IPS-NIHi7 (cell line): ENCODE results near the gene MORC4.
A peak's percentile ranks its signal among the peaks of the same experiment; 100 is the strongest.

Source experiments
- DNase-seq: peaks from one replicate; pipeline ENCODE4 v3.0.0; 2012; ENCODE audit warnings: mixed read lengths; ENCODE audit errors: extremely low spot score

The MORC4 gene

DNA sequence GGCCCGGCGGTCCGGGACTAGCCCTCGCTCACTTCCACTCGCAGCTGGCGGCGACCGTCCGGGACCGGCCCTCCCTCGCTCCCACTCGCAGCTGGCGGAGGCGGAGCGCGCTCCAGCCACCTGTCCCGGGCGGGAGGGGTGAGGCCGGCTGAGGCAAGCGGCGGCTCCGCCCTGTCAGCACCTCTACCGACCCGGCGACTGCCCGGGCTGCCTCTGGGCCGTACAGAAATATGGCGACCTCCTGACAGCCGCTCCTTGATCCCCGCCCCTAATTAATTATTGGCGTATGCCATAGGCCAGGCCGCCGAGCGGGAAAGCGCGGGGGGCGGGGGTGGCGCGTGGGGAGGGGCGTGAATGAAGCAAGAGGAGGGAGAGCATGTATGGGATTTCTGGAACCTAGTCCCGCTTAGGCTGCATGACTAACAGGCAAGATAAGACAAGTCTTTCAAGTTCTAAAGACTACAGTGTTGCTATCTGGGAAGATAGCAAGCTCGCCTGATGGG lies at the start of gene MORC4:
TSS of gene MORC4 (minus strand) at position 200 of the 503 bp plus-strand sequence. CDS start 243 bp downstream, outside the sequence.
- peak; percentile 89 for DNase-seq

DNA sequence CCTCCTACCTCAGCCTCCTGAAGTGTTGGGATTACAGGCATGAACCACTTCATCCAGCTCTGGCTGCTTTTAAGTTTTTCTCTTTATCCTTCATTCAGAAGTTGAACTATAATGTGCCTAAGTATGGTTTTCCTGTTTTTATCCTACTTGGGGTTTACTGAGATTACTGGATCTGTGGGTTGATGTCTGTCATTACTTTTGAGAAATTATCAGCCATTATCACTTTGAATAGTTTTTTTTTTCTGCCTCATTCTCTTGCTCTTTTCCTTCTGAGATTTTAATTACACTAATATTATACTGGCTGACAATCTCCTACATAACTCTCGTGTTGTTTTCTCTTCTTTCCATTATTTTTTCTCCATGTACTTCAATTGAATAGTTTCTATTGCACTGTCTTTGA lies 47.6 kb upstream of the MORC4 start:
- DNase-seq = no peak

DNA sequence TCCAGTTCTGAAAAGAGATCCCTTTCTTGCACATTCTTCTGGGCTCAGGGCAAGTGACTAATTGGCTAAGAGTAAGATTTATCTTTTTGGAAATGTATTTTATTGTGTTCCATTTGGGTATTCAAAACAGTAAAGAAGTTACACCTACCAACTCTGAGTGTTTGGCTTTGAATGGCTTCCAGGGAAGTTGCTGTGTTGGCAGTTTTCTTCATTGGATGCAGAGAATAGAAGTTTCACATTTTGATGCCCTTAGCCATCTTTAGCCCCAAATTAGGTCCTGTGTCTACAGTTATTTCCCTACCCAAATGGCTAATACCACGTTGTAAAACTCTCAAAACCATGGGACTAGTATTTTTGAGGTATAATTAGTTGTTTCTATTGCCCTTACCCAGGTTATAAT lies 29.7 kb upstream of the MORC4 start:
- DNase-seq = no peak

DNA sequence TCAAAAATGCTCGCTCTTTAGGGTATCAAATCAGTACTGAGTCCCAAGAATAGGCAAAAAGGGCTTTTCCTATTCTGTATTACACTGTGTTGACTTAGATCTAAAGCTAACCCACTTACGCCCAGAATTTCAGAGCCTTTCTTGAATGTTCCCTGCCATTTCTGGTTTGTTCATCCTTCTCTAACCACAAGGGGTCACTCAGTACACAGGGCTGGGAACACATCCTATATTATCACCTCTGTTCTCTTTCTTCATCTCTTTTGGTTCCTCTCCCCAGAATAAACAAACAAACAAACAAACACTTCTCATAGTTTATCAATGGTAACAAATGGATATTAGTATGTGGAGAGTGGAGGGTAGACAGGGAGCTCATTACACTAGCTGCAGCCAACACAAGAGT lies 25.5 kb upstream of the MORC4 start:
- peak; percentile 69 for DNase-seq

DNA sequence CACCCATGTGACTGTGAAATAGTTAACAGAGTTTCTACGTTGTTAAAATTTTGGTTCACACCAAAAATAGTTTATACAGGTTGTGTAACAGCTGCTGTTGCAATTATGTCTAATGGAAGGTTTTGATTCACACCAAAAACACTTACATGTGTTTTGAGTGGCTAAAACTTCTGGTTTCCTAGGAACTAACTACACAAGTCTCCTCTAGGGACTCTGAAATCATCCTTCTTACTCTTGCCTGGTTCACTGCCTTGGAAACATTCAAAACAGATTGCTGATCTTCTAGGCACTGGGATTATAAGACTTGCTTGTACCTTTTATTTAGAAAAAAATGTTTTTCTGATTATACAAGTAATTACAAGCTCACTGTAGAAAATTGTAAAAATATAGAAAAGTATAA lies 14.9 kb upstream of the MORC4 start:
- DNase-seq = no peak

DNA sequence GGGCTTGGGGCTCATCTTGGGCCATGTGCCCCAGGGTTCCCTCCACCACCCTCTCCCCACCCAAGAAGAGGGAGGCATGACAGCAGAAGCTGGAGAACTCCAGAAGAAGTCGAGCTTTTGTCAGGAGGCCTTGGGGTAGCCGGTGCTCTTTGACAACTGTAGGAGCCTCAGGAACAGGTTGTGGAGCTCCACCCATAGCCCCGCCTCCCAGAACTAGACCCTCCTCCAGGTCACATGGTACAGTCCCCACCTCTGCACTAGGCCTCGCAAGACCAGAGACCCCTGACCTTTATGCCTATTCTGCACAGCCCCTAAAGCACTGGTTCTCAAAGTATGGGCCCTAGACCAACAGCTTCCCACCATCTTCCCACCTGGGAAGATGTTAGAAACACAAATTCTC lies 8.0 kb upstream of the MORC4 start:
- peak; percentile 12 for DNase-seq

DNA sequence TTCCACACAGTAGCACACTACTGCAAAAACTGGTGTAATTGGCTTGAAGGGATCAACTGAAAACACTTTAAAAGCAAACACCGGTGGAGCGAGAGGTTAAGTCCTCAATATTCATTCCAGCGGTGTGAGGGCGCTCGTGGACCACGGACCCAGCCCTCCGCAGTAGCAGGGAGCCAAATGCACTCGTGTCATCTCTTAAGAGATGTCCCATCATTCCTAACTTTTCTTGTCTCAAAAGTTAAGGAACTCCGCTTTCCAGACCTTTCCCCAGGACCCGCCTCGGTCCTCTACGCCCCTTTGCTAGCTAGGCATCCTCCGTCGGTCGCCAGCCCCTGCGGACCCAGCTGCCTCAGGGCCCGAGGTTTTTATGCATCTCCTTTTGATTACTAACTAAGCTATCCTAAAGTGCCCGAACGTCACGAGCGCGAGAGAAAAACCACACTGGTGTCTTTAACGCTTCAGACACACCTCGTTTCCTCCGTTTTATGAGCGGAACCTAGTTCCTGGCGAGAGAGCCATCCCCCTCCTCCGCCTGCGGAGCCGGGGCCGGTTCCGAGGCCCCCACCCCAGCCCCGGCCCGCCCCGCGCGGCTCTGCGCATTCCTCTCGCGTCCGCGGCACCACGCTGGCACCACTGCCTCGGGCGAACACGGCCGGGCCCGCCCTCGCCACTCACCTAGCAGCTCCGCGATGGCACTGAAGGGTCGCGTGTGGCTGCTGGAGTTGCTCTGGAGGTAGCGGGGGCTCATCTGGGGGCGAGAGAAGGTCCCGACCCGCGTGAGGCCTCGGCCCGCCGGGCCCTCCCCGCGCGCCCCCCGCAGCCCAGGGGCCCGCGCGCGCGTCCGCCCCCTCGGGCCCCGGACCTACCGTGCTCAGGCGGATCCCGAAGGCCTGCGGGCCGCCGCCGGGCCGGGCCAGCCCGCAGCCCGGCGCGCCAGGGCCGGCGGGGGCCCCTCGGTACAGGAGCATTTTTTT lies 723 bp downstream of the MORC4 start:
- DNase-seq = peak; percentile 42

DNA sequence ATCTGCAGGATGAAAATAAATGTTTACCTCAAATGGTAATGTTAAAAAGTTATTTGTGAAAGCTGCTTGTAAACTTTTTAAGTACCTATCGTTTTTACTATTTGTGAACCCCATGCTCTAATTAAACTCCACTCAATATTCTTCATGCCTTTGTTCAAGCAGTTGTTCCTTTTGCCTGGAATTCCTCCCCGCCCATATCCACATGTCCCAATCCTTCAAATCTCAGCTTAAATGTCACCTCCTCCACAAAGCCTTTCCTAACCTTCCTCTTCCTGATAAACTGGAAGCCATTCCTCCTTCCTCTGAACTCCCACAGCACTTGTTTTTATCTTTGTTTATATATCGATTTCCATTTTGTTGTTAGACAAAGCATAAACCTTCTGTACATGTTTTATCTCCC lies 2.4 kb downstream of the MORC4 start:
- no peak for DNase-seq

DNA sequence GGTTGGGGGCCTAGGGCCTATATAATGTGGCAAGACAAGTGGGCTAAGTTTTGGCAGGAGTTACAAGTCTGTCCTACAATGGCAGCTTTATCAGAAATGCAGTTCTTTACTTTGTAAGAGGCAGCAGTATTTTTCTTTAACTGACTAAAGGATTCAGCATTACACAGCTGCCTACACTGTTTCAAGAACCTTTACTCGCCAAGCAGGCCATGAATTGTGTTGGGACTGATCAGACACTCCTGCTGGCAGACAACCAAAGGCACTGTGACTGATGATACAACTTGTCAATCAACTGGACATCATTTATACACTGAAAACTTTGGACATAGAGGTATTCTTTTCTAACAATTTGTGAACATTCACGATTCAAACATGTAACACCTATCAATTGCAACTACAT lies 4.3 kb downstream of the MORC4 start:
- DNase-seq = no peak

DNA sequence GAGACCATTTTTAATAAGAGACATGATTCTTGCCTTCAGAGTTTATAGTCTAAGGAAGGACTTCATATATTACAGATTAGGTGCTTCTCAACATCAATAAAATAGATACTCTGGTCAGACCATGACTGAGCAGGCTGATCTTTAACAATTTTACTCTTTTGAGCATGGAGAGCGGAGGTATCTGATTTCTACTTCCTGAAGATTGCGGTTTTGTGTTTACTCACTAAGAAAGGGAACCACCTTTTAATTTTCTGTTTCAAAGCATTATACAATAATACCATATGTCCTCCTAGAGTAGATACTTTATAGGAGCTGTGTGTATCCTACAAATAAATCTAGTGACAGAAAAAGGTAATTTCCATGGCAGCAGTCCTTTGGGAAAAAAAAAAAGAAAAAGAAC lies 12.5 kb downstream of the MORC4 start:
- DNase-seq = no peak

DNA sequence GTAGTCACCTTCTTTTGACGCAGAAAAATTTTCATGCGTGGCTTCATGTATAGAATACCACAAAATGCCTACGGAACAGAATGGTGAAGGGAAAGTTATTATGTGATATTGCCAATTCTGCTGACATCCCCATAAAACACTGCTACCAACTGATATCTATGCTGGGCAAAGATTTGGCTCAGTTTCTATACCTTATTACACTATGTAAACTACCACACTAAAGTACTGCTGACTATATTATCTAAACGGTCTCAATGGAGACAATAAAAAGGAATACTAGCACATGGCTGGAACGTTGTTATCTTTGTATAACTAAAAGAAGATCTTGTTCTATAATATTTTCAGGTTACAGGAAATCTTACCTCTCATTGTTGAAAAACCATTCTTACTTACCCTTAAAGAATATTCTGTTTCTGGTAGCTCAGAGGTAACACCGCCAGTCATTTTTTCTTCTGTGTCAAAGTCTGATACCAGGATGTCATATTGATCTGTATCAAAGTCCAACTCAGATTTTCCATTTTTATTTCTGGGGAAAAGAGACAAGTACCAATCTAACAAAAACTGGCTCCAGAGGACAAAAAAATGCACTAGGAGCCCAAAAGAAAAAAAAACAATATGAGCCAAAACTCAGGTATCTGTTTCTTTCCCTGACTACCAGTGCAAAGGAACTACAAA lies 18.9 kb downstream of the MORC4 start:
- DNase-seq = no peak

DNA sequence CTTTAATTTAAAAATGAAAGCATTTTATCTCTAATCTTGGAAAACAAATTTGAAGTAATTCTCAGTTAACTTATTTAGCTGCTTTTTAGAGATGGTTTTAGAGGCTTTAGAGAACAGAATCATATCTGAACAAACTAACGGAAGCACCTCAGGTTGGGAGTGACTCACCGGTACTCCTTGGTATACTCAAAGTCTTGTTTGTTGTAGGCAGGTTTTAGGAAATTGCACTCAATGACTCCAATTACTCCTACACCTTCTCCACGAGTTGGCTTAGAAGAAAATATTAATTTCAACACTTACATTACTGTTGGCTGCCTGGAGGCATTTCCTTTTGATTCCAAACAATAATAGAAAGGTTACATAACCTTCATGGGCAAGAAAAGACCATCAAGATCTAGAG lies 23.6 kb downstream of the MORC4 start:
- no peak for DNase-seq

DNA sequence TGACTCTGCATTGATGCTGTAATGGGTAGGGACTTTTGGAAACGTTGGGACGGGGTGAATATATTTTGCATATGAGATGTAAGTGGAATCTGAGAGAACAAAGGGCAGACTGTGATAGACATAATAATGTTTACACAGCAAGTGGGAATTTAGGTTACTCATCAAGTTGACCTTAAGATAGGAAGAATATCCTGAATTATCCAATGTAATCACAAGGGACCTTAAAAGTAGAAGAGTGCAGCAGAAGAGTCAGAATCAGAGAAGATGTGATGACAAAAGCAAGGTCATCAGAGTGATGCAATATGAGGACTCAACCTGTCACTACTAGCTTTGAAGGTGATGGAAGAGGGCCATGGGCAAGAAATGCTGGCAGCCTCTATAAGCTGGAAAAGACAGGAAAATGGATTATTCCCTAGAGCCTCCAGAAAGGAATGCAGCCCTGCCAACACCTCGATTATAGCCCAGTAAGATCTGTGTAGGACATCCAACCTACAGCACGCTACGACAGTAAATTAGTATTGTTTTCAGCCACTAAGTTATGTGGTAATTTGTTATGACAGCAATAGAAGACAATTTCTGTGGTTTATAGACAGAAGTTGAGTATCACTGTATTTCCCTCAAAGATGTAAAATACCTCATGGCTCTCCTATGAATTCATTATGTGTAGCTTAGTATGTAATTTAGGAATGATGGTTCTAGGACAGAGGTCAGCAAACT lies 26.4 kb downstream of the MORC4 start:
- no peak for DNase-seq

DNA sequence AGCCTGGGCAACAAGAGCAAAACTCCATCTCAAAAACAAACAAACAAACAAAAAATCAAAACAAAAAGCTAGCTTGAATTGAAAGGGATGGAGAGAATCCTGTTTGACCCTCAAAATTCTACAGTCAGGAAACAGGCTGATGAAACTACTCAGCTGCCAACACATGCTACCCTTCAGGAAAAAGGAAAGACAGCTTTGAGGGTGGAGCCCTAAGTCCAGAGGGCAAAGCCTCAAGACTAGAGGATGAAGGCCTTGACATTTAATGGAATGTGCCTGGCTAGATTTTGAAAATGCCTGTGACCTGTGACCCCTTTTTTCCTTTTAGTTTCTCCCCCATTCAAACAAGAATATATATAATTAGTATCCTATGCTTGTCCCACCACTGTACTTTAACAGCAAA lies 27.1 kb downstream of the MORC4 start:
- no peak for DNase-seq

DNA sequence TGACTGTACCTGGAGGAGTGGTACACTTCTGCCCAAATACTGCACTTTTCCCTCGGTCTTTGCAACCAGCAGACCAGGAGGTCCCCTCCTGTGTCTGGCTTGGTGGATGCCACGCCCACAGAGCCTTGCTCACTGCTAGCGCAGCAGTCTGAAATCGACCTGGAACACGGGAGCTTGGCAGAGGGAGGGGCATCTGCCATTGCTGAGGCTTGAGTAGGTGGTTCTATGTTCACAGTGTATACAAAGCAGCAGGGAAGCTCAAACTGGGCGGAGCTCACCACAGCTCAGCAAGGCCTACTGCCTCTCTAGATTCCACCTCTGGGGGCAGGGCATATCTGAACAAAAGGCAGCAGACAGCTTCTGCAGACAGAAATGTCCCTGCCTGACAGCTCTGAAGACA lies 33.5 kb downstream of the MORC4 start:
- peak; percentile 15 for DNase-seq

DNA sequence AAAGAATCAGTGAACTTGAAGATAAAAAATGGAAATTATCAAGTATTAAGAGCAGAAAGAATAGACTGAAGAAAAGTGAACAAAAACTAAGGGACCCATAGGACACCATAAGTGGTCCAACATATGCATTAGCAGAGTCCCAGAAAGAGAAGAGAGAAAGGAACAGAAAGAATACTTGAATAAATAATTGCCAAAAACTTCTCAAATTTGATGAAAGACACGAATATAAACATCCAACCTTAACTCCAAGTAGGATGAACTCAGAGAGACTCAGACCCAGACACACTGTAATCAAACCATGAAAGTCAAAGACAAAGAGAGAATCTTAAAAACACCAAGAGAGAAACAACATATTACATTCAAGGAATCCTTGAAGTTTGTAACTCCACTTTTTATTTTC lies 35.7 kb downstream of the MORC4 start:
- no peak for DNase-seq

DNA sequence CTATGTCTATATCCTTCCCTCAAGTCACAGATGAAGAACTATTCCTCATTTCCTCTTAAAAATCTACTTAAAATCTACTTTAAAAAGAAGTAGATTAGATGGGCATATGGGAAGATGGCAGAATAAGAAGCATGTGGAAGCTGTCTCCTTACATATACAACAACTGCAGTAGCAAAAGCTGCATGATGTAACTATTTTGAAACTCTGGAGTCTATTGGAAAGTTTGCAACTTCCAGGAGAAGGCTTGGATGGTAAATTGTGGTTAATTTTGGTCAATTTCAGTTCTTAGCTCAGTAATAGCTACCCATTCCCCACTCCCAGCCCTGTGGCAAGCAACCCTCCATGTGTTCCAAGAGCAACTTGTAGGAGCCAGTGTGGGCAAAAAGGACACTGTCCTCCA lies 36.9 kb downstream of the MORC4 start:
- no peak for DNase-seq

DNA sequence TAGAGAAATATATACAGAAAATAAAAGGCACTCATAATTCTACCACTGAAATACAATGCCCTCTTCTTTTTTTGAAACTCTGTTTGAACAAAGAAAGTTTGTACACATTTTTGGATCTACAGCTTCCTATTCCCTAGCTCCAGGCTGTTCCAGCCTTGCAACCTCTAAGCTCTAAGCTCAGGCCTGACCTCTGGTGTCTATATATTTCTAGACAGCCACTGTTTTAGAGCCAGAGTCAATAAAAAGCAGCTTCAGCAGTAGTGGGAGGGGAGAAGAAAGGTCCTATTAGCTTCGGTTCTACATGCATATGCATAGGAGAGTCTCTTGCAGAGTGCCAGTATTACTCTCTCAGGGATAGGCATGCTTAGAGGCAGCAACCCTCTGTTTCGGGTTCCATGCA lies 40.1 kb downstream of the MORC4 start:
- peak; percentile 58 for DNase-seq

DNA sequence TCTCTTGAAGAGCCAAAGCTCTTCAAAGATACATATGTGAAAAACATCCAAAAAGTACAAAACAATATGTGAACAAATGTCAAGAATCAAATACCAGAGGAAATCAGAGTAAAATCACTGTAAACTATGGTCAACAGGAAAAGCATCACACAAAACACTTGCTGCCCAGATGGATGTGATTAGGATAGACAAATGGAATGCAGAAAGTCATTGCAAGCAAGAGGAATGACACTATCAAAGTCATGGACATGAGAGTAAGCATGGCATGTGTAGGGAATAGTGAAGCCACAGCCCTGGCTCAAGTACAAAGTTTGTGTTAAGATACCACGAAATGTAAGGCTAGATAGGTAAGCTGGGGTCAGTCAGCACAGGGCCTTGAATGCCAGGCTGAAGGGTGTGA lies 42.2 kb downstream of the MORC4 start:
- no peak for DNase-seq

DNA sequence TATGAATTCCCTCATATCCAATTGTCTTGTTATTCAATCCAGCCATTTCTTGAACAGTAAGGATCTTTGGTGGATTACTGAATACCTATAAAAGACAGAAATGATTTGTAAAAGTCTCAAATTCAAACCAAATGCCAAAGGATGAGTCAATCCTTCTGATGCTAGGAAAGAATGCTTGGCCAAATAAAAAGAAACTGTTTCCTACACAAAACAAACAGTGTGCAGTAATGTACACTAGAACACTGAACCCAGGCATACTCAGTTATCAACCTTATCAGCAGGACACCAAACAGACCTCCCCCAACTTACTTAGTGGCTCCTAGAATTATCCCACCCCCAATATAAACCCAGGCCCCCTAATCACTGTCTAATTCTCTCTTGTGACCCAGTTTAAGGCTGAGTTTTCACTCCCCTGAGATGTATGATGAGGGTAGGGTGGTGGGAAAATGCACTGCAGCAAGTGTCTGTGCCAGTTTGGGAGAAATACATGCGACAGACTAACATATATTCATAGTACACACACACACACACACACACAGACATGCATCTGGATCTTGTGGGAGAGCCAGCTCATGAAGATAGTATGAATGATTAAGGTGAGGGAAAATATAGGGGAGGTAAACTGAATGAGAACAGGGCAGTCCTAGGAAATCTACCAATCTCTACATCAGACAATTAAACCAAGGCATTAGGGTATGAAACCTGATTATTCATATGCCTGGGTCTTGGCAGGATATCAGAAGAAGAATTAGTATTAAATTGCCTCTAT lies 44.8 kb downstream of the MORC4 start:
- DNase-seq = no peak

DNA sequence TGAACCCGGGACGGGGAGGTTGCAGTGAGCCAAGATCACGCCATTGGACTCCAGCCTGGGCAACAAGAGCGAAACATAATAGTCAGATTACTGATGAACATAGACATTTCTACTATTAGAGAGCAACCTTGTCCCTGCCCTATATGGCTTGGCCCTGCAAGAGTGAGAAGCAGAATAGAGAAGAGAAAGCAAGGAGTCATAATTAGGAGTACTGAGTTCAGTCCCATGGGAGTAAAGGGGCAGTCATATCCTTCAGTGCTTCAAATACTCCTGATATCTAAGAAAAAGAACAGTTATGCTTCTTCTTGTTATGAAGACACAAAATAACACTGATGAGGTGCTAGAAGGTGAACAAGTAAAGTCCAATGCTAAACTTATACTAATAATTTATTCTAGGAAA lies 46.0 kb downstream of the MORC4 start:
- no peak for DNase-seq

DNA sequence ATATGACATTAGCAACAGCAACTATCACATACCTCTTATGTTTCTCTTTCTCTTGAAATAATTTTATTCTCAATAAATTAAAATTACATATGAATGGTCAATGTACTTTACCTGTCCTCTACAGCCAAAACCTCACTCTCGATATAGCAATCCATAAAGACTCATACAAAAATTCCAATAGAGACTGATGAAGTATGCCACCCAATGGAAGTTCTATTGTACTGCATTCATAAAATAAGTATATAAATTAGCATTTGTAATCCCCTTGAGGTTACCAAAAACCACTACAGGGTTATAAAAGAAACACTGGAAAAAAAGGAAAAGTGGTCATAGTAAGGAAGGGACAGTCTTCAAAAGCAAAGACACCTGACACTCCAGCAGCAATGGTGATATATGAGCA lies 47.0 kb downstream of the MORC4 start:
- no peak for DNase-seq
